ENCODE data around the gene CENPM. TPM values are rescaled to one million over a fixed set of nuclear protein-coding genes. Genes with fewer than 3 reads are reported as not detected.

CENPM gene
- polyA plus RNA-seq, 1 donor: 5.6 TPM

DNA sequence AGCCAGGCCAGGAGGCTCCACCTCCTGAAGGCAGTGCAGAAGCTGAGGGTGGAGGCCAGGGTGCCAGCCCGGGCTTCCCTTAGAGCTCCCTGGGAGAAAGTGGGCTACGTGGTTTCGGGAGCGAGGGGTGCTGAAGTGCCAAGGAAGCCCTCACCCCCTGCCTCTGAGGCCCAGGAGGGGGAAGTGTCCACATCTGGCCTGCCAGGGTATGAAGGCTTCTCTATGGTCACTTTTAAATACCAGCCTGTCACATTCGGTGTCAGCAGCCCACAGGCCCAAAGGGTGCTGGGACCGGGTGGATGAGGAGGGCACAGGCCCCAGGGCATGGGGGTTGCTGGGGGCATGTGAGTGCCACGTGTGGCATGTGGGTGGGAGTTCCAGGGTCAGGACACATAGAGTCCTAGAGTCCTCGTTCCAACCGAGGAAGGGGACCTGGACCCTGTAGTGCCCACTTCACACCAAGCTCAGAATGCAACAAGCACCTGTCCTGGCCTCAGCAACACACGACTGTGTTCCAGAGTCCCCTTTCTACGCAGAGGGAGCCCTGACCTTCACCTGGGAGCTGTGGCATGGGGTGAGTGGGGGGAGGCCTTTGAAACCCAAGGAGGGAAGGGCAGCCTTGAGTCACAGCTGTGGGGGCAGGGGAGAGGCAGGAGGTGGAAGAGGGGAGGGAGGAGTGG lies 33.8 kb downstream of the CENPM start:
- DNase-seq: no peak

DNA sequence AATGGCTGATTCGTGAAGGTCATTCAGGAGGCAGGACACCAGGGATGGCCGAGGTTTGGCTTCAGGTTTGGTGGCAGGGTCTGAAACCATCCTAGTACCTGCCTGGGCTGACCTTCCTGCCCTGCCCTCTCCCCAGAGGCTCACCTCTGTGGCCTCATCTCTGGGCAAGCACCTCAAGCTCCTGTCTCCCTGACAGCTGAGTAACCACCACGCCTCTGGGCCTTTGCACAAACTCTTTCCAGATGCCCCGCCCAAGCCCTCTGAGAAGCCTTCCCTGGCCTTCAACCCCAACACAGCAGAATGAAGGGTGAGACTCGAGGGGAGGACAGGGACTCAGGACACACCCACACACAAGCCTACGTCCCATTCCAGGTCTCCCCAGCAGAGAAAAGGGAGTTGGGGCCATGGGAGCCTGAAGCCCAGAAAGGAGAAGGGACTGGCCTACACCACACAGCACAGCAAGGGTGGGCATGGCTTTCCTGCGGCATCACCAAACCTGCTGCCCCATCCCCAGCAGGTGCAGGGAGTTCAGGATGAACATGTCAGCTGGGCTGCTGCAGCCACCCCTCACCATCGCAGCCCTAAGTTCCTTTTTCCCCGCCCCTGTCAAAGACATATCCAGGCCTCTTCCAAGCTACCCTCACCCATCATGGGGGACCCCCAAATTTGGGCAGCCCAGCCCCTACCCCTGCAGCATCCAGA lies 34.5 kb downstream of the CENPM start:
- DNase-seq: no peak

DNA sequence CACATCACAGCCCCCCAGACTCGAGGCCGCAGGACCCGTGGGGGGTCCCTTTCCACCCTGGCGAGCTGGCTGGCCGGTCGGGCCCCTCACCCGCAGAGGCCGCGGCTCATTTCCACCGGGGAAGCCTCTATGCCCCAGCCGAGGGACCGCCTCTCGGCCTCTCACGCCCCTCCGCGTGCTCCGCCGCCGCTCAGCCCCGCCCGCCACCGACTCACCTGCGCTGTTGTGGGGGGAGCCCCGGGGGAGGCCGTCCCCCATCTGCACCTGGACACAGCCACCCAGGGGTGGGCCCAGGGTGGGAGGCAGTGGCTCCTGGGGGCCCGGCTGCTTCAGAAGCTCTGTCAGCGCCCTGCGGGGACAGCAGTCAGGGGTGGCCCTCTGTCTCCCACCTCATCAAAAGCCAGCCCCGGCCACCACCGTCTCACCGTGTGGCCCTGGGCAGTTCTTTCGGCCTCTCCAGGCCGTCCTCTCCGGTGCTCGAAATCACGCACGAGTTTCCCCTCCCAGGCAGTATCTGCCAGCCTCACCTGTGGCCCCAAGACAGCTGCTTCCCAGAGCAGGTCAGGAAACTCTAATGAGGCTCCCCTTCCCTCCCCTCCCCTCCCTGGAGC lies 35.8 kb downstream of the CENPM start:
- DNase-seq: no peak

DNA sequence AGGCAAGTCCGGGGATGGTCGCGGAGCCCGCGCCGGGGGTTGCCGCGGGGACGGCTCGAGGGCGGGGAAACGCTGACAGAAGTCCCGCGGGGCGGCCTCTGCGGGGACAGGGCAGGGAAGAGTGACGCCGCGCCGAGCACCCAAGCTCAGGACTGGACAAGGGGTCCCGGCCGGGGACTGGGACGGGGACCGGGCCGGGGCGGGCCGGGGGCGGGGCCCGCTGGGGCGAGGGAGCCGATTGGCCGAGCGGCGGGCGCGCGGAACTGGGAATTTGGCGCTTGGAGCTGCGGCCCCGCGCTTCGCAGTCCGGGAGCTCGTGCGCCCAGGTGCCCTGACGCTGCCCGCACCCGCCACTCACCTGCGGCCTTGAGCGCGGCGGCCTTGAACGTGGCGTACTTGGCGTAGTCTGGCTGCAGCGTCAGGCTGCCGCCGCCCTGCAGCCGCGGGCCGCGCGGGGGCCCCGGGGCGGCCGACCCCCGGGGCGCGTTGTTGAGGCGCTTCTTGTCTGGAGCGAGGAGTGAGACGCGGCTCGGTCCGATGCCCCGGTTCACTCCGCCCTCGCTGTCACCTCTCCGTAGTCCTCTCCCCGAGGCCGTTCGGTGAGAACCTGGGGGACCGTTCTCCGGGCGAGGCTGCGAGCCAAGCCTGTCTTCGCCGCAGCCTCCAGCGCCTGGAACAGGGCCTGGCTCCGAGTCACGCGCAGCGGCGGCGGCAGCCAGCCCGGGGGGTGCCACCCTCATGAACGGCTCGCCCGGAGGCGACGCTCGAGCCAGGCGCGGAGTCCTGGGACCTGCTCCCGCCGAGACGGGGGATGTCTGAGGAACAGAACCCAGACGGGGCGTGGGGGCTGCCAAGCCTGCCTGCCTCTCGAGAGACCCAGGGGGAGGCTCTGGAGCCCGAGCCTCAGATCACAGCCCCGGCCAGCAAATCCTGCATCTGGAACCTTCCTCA lies 36.6 kb downstream of the CENPM start:
- DNase-seq: no peak

DNA sequence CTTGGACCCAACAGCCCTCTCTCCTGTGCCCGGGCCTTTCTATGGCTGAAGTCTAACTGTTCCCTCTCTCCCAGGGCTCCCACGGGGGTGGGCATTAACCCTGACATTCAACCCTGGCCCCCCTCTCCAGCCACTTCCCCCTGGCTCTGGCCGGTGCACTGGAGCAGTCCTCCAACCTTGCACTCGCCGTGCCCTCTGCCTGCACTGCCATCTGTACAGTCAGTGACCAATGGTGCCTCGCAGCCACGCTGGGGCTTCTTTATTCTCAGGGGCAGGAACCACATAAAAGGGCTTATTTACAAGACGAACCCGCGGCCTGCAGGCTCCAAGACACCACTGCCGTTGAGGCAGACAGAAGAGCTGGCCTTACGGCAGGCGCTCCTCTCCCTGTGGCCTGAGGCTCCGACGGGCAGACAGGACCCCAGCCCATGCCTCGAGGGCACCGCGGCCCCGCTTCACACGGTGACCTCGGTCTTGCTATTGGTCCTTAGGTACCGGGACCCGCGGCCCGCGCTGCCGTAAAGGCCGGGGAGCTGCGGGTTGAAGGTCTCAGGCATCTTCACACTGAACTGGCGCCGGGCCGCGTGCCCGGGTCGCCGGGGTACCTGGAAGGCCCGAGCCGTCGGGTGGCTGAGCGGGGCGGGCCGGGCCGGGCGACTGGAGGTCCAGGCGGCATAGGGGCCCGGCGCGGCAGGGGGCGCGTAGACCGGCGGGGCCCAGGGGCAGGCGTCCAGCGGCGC lies 37.5 kb downstream of the CENPM start:
- DNase-seq: no peak

DNA sequence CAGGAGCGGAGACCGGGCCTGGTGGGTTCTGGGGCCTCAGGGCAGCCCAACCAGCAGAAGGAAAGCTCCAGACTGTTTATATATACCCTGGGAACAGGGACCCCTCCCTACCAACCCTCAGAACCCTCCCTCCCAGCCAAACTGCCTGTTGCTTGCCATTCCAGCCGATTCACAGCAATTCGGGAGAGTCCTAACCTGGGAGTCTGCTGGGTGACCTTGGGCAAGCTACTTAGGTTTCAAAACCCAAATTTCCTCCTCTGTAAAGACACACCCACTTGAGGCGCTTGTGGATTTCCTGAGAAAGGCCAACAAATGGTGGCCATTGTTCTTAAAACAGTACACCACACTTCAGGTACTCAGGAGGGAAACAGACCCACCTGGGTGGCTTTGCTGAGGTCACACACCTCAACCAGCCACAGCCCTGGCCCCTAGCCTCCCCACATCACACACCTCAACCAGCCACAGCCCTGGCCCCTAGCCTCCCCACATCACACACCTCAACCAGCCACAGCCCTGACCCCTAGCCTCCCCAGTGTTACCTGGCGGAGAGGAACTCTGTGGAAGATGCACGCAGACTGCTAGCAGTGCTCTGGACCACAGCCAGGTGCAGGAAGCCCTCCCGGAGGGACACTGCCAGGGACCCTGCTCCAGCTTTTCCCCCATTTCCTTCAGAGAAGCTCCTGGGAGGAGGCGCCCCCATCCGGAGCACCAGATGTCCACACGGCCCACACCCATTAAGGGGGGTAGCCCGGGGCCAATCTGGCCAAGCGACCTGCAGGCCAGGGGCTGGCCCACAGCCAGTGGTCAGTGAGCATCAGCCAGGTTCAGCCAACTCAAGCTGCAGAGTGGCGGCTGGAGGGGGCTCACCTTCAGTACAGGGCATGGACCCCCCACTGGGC lies 38.3 kb downstream of the CENPM start:
- no peak for DNase-seq

DNA sequence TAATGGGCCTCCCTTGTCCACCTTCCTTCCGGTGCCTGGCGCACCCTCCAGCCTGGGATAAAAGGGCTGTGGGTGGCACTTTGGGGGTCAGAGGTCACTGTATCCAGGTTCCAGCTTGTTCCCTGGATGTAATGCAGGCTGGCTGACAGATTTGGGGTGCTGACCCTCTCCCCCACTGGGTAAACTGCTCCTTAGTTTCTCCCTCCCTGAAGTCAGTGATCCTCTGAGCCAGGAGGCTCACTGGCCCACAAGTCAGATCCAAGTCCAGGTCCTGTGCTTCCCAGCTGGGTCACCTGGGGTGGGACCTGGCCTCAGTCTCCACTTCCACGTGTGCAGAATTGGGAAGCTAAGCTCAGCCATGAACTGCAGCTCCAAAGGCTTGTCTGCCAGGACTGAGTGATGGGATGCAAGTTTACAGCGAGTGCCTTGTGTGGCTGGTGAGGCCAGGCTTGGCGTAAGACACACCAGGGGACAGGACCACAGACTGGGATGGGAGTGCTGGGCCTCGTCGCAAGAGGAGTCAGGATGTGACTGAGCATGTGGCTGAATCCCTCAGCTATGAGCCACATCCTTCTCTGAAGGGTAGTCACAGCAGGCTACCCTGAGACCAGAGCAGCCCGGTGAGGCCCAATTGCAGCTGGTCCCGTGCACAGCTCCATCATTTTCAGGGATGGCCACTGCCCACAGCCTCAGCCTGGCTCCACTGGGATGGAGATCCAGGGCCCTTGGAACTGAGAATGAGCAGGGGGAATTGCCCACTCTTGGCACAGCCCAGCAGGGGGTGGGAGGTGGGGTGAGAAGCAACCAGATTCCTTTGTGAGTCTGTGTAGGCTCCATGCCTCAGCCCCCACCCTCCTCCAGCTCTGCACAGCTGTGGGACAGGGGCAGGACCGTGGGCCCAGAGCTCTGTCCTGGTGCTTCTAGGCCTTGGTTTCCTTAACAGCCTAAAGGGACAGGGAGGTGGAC lies 39.2 kb downstream of the CENPM start:
- no peak for DNase-seq

DNA sequence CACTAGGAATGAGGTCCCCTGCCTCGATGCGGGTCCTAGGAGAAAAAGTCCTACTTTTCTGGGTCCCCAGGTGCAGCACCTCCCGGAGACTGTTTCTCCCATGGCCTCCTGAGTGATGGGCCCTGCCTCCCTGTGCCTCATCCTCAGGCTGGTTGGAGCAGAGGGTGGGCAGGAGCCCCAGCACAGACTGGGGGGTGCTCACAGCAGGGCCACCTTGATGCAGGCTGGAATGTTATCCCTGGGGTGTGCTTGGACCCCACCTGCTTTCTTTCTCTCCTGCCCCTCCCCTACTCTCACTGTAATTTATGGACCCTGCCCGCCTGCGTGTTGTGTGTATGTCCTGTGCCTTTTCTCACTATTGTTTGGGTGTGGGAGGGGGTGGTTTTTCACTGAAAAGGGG lies 40.1 kb downstream of the CENPM start:
- no peak for DNase-seq

DNA sequence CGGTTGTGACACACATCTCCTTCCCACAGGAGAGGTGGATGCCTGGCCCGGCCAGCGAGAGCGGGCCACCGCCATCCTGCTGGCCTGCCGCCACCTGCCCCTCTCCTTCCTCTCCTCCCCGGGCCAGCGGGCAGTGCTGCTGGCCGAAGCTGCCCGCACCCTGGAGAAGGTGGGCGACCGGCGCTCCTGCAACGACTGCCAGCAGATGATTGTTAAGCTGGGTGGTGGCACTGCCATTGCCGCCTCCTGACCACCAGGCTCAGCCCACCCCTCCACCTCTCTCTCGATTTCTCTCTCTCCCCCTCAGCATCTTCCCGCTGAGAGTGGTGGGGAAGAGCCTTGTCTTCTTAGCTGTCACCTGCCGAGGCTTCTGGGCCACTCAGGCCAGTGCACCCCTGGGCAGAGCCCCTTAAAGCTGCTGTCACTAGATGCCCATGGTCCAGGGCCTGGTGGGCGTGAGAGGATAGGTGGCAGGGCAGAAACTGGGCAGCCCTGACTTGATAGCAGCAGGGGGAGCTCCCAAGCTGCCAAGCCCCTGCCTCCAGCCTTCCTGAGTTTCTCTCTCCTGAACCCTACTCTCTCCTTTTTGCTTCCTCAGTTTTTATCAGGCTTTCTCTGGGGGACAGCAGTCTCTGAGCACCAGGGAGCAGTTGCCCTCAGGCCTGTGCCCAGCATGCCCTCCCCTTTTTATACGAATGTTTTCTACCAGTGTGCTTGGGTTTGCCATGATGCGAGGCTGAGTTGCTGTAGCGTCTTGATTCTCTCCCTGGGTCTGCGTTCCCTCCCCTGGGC lies 41.3 kb downstream of the CENPM start:
- DNase-seq: no peak

DNA sequence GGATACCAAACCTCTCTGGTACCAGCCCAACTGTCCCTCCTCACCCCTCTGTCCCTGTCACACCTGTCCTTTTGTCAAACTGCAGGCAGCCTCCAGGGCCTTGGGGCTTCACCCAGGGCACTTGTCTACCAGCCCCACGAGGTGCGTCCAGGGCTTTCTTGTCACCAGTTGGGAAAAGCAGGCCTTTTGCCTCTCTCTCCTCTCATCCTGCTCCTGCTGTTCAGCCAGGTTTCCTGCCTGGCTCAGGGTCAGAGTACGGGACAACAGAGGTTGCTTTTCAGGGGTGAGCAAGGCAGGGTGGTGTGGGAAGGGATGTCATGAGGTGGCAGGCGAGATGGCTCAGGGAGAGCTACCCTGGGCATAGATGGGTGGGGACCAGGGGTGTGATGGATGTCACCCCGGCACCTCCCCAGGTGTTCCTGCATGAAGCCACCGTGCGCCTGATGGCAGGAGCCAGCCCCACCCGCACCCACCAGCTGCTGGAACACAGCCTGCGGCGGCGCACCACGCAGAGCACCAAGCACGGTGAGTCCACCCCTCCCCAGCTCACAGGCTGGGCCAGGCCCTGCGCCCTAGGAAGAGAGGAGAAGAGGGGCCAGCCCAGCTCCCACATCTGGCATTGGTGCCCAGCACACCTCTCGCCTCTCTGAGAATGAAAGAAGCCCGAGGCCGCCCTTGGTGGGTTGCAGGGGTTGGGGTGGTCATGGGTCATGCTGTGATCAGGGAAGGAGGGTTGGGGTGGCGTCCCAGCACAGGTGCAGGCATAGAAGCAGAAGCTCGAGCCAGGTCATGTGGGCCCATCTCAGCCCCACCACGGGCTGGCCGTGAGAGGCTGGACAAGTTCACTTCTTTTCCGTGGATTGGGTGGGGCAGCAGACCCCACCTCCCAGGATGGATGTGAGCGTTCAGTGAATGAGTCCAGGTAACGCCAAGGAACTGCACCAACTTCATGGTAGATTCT lies 42.2 kb downstream of the CENPM start:
- DNase-seq: no peak

DNA sequence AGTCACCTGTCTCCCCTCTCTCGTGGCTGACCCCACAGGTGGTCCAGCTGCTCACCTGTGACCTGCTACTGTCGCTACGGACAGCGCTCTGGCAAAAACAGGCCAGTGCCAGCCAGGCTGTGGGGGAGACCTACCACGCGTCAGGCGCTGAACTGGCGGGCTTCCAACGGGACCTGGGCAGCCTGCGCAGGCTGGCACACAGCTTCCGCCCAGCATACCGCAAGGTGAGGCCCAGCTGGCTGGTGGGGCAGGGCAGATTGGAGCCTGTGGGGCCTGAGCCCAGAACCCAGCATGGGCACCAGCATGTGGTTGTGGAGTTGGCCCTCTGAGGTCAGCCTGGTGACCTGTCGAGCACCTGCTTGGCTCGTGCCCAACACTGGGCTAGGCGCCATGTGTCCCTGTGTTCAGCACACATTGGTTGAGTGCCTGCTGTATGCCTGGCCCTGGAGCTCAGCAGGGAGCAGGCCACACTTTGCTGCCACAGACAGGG lies 44.0 kb downstream of the CENPM start:
- no peak for DNase-seq

DNA sequence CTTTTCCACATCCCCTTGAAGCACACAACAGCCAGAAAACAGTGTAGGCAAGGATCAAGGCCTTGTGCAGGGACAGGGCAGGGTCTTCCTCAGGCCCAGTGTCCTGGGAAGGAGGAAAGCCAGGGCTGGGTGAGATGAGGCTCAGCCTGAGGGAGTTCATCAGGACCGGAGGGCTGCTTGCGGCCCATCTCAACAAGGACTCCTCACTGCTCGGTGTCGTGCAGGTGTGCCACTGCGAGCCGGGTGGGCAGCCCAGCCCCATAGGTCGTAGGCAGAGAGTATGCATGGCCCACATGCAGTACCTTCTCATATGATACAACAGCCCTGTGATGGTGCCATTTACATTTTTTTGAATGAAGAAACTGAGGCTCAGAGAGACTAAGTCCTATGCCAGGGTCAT lies 44.9 kb downstream of the CENPM start:
- DNase-seq: no peak

DNA sequence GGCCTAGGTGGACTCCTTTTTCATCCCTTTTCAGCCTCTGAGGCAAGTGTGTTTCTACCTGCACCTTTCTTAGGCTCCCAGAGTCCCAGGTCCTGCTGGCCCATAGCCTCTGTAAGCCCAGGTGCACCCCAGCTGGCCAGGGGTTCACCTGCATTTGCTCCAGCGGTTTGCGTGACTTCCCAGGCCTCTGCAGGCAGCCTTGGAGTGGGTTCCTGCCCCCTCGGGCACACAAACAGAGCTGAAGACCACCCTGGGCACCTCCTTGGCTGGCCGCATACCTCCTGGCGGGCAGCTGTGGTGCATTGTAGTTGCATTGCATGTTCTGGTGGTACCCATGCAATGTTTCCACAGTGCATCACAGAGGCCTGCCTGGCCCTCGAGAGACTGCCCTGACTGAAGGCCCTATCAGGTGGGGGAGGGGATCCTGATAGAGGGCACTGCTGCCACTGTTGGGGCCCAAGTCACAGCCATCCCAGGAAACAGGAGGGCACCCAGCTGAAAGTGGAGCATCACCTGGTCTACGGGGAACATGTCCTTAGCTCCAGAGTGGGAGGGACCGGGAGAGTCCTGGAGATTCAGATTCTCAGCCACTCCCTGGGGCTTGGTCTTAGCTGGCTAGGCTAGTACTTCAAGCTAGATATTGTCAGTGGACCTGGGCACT lies 46.2 kb downstream of the CENPM start:
- no peak for DNase-seq

DNA sequence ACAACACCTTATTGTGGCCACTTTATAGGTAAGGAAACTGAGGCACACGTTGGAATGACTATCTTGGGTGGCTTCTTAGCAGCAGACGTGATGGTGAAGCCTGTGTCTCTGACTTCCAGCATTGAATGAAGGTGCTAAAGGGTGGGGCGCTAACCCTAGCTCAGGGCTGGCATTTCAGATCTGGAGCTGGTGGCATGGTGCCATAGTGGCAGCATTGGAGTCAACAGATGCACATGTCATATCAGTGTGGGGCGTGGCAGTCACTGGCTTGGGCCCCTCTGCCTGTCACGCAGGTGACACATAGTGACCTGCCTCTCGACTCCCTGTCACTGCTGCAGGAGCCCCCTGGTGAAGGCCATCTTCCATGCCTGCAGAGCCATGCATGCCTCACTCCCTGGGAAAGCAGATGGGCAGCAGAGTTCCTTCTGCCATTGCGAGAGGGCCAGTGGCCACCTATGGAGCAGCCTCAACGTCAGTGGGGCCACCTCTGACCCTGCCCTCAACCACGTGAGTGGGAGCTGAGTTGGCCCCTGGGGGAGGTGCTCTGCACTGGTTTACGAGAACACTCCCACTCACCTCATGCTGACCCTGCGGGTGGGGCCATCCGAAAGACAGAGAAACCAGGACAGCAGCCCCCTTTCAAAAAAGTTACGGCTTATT lies 46.8 kb downstream of the CENPM start:
- no peak for DNase-seq

DNA sequence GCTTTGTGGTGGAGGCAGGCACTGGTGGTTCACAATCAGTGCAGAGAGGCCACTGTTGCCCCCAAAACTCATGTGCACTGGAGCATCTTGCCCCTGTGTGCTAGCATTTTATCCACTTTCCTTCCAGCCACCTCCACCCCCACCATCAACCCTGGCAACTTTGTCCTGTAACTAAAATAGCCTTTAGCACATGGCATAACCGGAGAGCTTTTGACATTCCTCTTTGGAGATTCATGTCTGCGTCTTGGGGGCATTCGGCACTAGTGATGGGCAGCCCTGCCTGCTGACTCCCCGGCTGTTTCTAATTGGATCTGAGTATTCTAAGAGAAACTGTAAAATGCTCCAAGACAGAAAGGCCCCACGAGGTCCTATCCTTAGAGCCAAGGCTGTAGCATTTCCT lies 47.8 kb downstream of the CENPM start:
- DNase-seq: no peak

DNA sequence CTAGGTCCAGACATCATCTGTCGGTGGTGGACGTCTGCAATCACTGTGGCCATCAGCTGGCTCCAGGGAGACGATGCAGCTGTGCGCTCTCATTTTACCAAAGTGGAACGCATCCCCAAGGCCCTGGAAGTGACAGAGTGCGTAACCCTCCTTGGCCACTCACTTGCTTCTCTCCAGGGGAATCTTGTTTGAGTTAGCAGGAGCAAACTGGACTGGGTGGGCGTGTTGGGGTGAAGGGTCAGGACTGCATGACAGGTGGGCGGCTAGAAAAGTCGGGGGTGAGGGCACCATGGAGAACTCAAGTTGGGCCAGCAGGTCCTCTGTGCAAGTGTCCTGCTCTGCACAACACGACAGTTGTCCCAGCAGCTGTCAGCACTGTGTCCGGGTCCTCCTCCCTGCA lies 48.3 kb downstream of the CENPM start:
- DNase-seq: no peak
